ENCODE results near the gene SCARF1.
A peak's percentile ranks its signal among the peaks of the same experiment; 100 is the strongest.

SCARF1 gene

GRCh38 chr17:1648173-1648962 lies 2.8 kb upstream of the SCARF1 start:
- no peak for DNase-seq

GRCh38 chr17:1647802-1648171 lies 2.3 kb upstream of the SCARF1 start:
- DNase-seq, result no peak

- DNase-seq, result no peak
Measured at GRCh38 chr17:1646199-1646875, 805 bp upstream of the SCARF1 start.

GRCh38 chr17:1644493-1645206 lies 882 bp downstream of the SCARF1 start:
- no peak for DNase-seq

GRCh38 chr17:1643999-1644492 lies 1.5 kb downstream of the SCARF1 start:
- DNase-seq, result no peak

- no peak for DNase-seq
Measured at GRCh38 chr17:1643293-1643998, 2.1 kb downstream of the SCARF1 start.

GRCh38 chr17:1641065-1641403 lies 4.5 kb downstream of the SCARF1 start:
- no peak for DNase-seq

GRCh38 chr17:1640329-1641064 lies 5.0 kb downstream of the SCARF1 start:
- no peak for DNase-seq

GRCh38 chr17:1639549-1640180 lies 5.9 kb downstream of the SCARF1 start:
- DNase-seq, result no peak

GRCh38 chr17:1638624-1639300 lies 6.8 kb downstream of the SCARF1 start:
- no peak for DNase-seq

GRCh38 chr17:1638171-1638590 lies 7.4 kb downstream of the SCARF1 start:
- DNase-seq, result no peak

- DNase-seq, result no peak
Measured at GRCh38 chr17:1636732-1637285, 8.7 kb downstream of the SCARF1 start.

- no peak for DNase-seq
Measured at GRCh38 chr17:1635675-1636465, 9.7 kb downstream of the SCARF1 start.

GRCh38 chr17:1634841-1635650 lies 10.5 kb downstream of the SCARF1 start:
- no peak for DNase-seq

- DNase-seq, result no peak
Measured at GRCh38 chr17:1630662-1631061, 14.9 kb downstream of the SCARF1 start.

GRCh38 chr17:1629504-1630310 lies 15.8 kb downstream of the SCARF1 start:
- DNase-seq, result no peak

- peak; percentile 72 for DNase-seq
Measured at GRCh38 chr17:1628856-1629503, 16.6 kb downstream of the SCARF1 start.
